D721Med (cell line): Measurements from ENCODE around the gene GABRA4.

ENCODE experiments used
- DNase-seq: peaks from one replicate; pipeline ENCODE4 v3.0.0; 2011; ENCODE audit warnings: low spot score; ENCODE audit not compliant: insufficient read length
- FAIRE-seq: peaks from 2 replicates; lab custom pipeline; 2011; peaks lifted over from hg19 to GRCh38; lab: Jason Lieb, UNC
- CTCF ChIP-seq: IDR thresholded peaks from 2 replicates; pipeline ENCODE4 v1.5.1; 2012; ENCODE audit warnings: mild to moderate bottlenecking, control low read depth; ENCODE audit not compliant: insufficient read depth; ENCODE audit errors: missing control alignments

GABRA4 gene

GRCh38 chr4:46979726-46980125, 13.7 kb downstream of the GABRA4 start:
- DNase-seq (no peak), FAIRE-seq (no peak)
- no peak for TF ChIP-seq CTCF

DNA sequence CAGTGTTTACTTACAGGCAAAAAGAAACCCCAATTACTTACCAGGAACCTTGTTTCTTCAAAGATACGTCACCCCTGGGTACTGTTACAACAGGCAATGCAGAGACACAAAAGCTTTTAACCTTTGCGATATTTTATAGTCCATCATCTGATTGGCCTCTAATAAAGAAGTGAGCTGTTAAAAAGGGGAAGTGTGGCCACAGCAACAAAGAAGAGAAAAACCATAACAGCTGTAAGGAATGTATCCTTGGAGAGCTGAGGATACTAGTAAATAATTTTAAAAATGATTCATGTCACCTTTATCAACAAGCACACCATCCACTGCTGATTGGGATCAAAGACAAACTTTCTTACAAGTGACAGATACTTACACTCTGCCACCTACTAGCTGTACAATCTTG, 14.1 kb downstream of the GABRA4 start:
- TF ChIP-seq CTCF, result no peak
- DNase-seq, result no peak
- no peak for FAIRE-seq

DNA sequence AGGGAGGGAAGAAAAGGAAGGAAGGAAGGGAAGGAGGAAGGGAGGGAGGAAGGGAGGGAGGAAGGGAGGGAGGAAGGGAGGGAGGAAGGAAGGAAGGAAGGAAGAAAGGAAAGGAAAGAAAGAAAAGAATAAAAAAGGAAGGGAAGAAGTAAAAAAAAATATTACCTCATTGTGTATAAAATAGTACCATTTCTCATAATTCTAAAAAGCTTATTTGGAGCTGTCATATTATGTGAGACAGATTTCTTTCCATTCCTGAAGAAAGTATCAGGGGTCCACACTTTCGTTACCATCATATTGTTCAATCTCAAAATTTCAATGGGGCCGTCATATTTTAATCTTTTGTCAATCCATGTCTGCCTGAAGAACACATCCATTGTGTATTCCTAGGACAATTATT, 16.1 kb downstream of the GABRA4 start:
- FAIRE-seq (no peak), DNase-seq (no peak)
- no peak for TF ChIP-seq CTCF

DNA sequence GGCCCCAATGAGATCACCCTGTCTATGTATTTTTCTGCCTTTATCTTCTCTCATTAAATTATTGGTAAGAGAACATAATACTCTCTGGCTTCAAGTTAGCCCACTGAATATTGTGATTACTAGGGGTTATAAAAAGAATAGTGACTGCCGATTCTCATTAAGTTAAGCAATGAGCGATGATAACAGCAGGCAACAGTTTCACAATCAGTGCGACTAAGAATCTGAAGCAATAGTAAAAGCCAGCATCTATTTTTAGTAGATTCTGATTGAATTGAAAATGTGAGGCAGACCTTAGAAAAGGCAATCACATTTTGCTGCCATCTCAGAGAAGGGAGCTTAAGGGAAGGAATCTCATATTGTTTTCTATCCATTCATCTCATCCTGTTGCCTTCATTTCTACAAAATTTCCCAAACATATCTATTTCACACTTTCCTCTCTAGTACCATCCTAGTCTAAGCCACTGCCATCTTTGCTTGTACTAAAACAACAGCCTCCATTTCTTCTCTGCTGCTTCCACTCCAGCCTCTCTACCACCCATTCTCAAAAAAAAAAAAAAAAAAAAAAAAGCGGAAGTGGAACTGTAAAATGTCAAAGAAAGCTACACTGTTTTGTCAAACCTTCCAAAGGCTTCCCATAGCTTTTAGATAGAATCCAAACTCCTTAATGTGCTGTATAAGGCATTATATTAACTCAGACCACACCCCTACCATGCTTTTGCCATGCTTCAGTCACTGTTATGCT, 17.4 kb downstream of the GABRA4 start:
- FAIRE-seq (no peak), DNase-seq (no peak)
- no peak for TF ChIP-seq CTCF

DNA sequence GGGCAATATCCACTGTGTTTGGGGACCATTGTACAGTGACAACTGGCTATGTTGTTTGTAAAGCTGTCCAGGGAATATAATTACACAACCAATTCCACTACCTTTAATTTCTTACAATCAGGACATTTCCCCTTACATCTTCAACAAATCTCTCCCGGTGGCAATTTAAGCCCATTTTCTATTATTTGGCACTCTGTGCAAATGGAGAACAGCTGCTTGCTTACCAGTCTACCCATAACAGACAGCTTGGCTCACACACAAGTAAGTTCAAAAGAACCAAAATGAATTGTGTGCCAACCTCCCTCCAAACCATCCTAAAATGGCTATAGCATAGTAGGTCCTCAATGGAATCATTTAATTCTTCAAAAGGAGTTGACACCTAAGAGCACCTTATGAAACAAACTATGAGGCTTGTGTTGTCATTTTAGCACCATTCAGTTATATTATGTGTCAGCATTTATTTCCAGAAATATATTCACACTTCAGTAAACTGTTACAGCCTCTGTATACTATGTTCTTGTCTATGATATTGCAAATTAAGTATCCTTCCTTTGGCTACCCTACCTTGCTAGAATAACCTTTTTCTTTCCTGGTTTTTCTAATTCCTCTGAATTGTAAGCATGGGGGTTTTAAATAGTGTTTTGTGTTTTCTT, 18.4 kb downstream of the GABRA4 start:
- DNase-seq (no peak), FAIRE-seq (no peak)
- TF ChIP-seq CTCF, result no peak

DNA sequence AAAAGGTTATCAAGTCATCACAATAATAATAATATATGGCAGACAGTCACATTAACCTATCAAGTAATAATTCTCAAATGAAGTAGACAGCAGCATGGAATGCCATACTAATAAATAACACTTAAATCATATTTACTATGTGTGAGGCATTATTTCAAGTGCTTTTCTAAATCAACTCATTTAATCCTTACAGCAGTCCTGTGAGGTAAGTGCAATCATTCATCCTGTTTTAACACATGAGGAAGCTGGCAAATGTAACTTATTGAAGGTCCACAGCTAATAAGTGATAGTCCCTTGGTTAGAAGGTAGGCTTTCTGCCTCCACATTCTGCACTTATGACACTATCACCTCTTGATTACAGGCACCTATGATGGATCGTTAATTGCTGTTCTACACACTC, 24.5 kb downstream of the GABRA4 start:
- no peak for DNase-seq
- FAIRE-seq, result no peak
- no peak for TF ChIP-seq CTCF

DNA sequence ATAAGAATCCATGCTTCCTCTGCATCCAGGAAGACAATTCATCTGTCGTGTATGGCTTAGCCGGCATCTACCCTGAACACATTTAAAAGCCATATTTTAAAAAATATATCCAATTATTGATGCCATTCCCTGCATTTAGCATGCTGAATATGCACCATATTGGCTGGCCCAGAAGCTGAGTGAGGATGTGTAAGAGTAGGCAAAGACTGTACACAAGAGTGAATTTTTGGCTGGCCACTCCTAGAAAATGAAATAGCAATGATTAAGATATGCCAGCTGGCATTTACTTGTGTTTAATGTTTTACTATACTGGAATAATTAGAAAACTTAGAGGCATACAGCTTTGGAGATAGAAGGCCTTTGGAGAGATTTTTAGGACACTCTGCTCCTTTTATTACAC, 25.8 kb downstream of the GABRA4 start:
- FAIRE-seq (no peak), DNase-seq (no peak)
- no peak for TF ChIP-seq CTCF
